ENCODE results near the gene SNX3.

SNX3 gene

GRCh38 chr6:108163644-108164542 is 96.9 kb downstream of the SNX3 start:
- no peak for DNase-seq (ENCODE audit: low read depth)
- H3K4me3 ChIP-seq (replicated peaks; ENCODE audit: low read depth, low read length), result no peak overlapping the region
- TF ChIP-seq CTCF (IDR thresholded peaks at IDR 0.05; ENCODE audit: low read length, missing control alignments), result no peak

GRCh38 chr6:108163267-108163643 is 97.6 kb downstream of the SNX3 start:
- no peak for DNase-seq (ENCODE audit: low read depth)
- no peak overlapping the region for H3K4me3 ChIP-seq (replicated peaks; ENCODE audit: low read depth, low read length)
- no peak for TF ChIP-seq CTCF (IDR thresholded peaks at IDR 0.05; ENCODE audit: low read length, missing control alignments)

GRCh38 chr6:108161724-108162282 is 99.0 kb downstream of the SNX3 start:
- no peak for DNase-seq (ENCODE audit: low read depth)
- TF ChIP-seq CTCF (IDR thresholded peaks at IDR 0.05; ENCODE audit: low read length, missing control alignments), result no peak

More at GRCh38 chr6:108161724-108162282, 99.0 kb downstream of the SNX3 start:
- H3K4me3 ChIP-seq (replicated peaks; ENCODE audit: low read depth, low read length), result no peak overlapping the region

All from fibroblast of pulmonary artery (primary cell).